GM10248 (cell line): Measurements from ENCODE around the gene AMMECR1.

Source experiments
- CTCF ChIA-PET: fragments of 300-600 bp; sonication (Branson Sonifier 250); formaldehyde crosslinking; extraction: SDS; loops from one replicate; lab custom pipeline; 2021; ENCODE audit warnings: antibody characterized with exemption; lab: Yijun Ruan, JAX
- POLR2A ChIA-PET: fragments of 350-650 bp; sonication (Branson Sonifier 250); formaldehyde crosslinking; extraction: SDS; loops from one replicate; lab custom pipeline; 2020; ENCODE audit warnings: antibody characterized with exemption; lab: Yijun Ruan, JAX
- DNase-seq: peaks from one replicate; pipeline ENCODE4 v3.0.0; 2012; ENCODE audit errors: extremely low spot score
- CTCF ChIP-seq: IDR thresholded peaks from 2 replicates; pipeline ENCODE4 v1.5.1; 2012; ENCODE audit warnings: mild to moderate bottlenecking, low read depth; ENCODE audit errors: extremely low read depth, missing control alignments, control extremely low read depth

Gene AMMECR1

GRCh38 chrX:110213183-110213582 lies 104.7 kb downstream of the AMMECR1 start:
- DNase-seq = no peak
- CTCF ChIA-PET = no interaction called here
- POLR2A ChIA-PET = no interaction called here
- TF ChIP-seq CTCF = no peak

- ChIA-PET POLR2A (no interaction called here), CTCF (interaction anchor here (0.8 to 1.5 kb wide), 2 partner anchors 17 to 104 kb away, joined by 3 to 4 read pairs; no protein-coding TSS in a partner anchor)
- TF ChIP-seq CTCF = no peak
- DNase-seq = no peak
These were observed 105.6 kb downstream of the AMMECR1 start for GRCh38 chrX:110212299-110212698.

GRCh38 chrX:110211340-110211739 lies 106.5 kb downstream of the AMMECR1 start:
- POLR2A ChIA-PET = no interaction called here
- CTCF ChIA-PET = interaction anchor here (0.9 to 1.7 kb wide), 3 partner anchors 9 to 18 kb away, joined by 3 to 5 read pairs (median 4); no protein-coding TSS in a partner anchor
- no peak for DNase-seq
- no peak for TF ChIP-seq CTCF

GRCh38 chrX:110210417-110211139 lies 107.3 kb downstream of the AMMECR1 start:
- CTCF ChIA-PET = interaction anchor here (0.6 to 1.7 kb wide), 6 partner anchors 9 to 192 kb away, joined by 3 to 5 read pairs (median 3); no protein-coding TSS in a partner anchor
- no peak for TF ChIP-seq CTCF
- DNase-seq = no peak
- POLR2A ChIA-PET = interaction anchor here (0.7 kb wide), 1 partner anchor 86 kb away, joined by 5 read pairs; no protein-coding TSS in a partner anchor

- no peak for TF ChIP-seq CTCF
- DNase-seq = no peak
- CTCF ChIA-PET = no interaction called here
- POLR2A ChIA-PET = no interaction called here
These were observed 109.8 kb downstream of the AMMECR1 start for GRCh38 chrX:110208092-110208491.

GRCh38 chrX:110204986-110205385 lies 112.9 kb downstream of the AMMECR1 start:
- CTCF ChIA-PET = interaction anchor here (1.5 kb wide), 1 partner anchor 24 kb away, joined by 4 read pairs; no protein-coding TSS in a partner anchor

More at GRCh38 chrX:110204986-110205385, 112.9 kb downstream of the AMMECR1 start:
- DNase-seq = no peak
- TF ChIP-seq CTCF = no peak
- POLR2A ChIA-PET = no interaction called here
